HG03039 (cell line): ENCODE measurements around the gene SEC22A.

Experiments used
- ATAC-seq: cut with Tn5 transposase; IDR thresholded peaks from one replicate; pipeline ENCODE4 v1.9.1; 2021; ENCODE audit warnings: mild to moderate bottlenecking, moderate library complexity; ENCODE audit not compliant: unreplicated experiment

Gene SEC22A

DNA sequence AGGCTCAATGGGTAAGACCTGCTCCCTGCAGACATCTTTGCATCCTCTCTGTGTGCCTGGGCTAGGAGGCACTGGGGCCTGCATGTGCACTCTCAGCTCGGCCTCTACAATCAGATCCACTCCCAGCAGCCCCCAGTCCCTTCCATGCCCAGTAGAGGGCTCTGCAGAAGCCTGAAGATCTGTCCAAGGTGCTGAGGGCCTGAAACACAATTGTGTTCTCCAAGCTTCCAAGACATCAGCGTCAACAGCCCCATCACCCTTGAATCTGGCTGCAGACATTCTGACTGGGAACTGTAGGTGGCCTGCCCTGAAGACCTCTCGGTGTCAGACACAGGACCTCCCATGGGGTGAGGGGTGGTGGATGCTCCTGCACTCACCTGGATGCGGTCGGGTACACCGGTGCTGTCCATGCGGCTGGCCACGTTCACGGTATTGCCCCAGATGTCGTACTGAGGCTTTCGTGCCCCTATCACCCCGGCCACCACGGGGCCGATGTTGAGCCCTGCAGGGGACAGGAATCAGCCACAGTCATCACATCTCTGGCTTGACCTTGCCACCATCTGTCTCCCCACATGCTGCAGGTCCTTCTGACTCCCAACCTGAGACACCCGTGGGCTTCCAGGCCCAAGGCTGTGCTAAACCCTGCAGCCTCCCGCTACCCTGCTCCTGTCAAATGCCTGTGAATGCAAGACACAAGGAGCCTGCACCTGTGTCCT, 84.7 kb downstream of the SEC22A start:
- no peak for ATAC-seq

DNA sequence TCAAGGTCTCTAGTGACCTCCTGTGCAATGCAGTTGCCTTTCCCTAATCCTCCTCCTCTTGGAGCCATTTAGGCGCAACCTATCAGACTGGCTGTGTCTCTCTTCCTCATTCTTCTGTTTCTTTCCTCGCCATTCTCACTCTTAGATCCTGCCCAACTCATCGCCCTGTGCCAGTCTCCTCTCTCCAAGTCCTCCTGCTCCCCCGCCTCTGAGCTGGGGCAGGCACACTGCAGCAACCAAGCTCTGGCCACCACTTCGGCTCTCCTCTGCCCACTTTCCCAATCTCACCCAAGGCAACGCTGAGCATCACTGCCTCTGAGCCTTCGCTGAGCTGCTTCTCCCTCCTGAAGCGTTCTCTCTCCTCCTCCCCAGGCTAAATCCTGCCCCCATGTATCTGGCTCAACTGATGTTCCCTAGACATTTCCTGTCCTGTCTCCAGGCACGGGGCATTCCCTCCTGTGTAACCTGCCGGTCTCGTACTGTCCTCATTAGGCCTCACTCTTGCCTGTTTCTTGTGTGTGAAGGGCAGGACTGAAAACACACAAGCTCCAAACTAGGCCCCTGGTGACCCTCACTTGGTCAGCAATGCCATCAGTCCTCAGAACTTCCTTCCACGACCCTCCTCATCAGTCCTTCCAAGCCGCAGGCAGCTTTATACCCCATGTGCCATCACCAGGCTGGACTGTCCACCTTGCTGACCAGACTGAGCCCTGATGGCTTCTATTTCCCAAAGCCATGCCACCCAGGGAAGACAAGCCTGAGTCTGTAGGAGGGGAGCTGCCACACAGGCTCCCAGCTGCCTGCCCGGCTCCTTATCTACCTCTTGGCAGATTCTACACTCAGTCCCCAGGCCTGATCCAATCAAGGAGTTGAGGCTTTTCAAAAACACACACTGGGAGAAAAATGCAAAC, 85.6 kb downstream of the SEC22A start:
- ATAC-seq: no peak

DNA sequence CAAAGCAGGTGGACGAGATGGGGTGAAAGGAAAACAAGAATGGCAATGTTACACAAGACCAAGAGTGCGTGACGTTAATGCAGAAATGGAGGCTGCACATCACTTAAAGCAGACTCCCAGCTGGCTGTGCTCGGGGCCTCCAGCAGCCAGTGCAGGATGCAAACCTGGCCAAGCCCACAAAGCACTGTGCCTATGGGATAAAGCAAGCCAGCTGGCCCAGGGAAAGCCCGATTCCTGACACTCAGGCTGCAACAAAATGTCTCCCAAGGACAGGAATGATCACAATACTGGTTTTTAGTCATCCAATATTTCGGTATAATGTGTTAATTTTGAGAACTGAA, 86.2 kb downstream of the SEC22A start:
- no peak for ATAC-seq

DNA sequence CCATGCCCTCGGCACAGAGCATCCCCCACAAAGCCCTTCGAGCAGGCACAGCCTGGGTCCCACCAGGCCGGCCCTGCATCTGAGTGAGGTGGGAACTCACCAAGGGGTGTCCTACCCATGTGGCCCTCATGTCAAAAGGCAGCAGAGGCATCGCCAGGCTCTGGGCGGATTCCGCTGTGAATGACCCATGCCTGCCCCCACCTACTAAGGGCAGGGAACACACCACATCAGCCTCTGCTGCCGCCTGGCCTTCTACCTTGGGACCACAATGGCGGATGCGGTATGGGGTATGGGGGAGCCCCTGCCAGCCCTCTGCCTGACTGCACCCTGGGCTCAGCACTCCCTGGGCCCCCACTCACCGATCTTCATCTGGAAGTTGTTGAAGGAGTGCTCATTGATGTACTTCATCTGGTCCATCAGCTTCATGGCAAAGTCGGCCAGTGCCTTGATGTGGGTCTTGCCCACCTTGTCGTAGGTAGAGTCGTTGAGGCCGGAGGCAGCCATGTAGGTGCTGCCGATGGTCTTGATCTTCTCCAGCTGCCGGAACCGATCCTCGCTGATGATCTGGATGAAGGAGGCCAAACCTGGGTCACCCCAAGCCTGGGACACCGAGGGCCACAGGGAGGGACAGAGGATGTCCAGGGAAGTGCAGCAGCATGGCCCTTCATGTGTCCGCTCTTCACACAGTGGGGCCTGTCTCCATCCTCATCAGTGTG, 87.8 kb downstream of the SEC22A start:
- no peak for ATAC-seq

DNA sequence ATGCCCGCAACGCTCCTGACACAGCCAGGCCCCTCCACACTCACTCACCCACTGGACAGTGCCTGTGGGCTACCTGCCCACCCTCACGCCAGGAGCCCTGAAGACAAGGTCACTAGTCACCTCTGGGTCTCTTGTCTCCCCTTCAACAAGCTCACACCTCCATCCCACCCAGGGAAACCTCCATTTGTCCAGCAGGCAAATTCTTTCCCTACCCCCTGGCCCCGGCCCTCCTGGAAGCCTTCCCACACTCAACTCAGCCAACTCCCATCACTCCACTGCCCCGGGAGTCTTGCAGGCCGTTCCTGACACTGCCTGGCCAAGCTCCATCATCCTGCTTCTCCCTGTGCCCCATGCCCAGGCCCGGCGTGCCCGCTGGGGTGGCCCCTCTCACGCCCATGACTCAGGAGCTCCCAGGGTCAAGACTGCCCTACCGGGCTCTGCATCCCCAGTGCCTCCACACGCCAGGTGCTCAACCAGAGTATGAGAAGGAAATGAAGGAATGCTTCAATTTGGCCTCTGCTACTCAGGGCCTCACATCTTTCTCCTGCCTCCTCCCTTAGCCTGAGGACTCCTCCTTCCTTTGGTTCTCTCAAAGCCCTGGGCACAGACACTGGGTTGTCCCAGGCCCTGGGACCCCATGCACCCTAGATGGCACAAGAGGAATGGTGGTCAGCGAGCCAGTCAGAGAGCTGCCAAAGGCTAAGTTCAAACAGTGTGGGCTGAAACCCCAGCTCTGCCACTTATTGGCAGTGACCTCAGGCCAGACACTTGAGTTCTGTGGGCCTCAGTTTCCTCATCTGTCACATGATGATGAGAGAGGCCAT, 88.6 kb downstream of the SEC22A start:
- ATAC-seq: no peak

DNA sequence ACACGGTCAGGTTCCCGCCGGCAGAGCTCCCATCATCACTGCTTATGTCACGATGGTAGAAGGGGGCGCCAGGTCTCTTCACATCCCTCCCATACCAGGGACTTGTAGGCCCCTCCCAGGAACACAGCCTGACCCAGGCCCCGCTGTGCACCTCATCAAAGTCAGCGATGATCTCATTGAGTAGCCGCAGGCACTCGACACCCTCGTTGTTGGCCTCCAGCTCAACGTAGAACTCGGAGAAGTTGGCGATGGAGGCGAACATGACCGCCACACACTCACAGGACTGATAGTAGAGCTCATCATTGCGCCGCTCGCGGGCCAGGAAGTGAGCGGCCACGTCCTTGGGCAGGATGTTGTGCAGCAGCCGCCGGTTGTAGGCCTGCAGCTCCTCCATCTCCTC, 89.2 kb downstream of the SEC22A start:
- ATAC-seq: no peak

DNA sequence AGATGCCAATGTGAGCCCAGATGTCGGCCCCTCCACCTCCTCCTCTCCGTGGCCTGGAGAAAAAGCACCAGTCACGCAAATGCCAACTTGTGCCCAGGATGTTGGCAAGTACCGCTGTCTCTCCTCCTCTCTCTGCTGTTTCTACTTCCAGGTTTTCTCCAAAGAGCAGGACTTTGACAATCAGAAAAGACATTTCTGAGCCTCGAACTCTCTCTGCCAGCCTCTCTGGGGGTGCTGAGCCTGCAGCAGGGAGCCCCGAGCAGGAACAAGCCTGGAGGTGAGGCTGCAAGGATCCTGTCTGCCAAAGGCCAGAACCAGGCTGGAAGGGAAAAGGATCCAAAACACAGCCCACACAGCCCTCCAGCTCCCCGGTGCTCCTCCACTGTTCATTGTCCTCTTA, 89.7 kb downstream of the SEC22A start:
- ATAC-seq: no peak

DNA sequence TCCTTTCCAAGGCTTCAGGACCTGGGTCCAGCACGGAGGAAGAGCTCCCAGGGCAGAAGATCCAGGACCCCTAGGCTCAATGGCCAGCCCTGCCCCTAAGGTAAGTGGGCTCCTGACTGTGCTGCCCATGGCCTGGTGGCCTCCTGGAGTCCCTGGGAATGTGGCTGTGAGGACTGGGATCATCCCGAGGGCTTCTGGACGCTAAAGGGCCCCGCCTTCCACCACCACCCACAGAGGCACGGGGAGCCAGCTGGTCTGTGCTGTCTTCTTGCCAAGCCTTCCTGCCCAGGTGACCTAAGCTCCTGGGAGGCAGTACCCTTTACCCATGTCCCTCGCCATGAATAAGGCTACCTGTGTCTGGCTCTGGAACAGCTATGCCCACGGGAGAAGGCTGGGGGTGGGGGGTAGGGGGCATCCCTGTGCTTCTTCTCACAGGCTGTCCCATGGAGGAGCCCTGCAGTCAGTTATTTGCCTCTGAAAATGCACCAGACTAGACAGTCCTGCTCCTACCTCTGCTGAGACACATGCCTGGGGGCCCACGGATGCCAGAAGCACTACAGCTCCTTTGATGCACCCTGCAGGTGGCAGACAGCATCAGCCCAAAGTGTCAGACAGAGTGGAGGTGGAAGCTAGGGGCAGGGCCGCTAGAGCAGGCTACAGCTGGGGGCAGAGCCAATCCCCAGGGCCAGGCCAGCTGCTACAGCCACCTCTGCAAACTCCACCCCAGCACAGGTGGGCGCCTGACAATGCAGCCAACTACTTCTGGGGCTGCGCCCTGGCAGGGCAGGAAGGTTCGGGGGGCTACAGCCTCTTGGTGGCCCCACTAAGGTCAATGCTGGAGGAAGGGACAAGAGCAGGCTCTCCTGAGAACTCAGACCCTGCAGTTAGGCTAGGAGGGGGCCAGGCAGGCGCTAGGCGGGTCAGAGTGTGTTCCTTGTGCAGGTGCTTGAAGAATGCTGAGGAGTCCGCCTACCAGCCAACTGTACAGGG, 90.9 kb downstream of the SEC22A start:
- ATAC-seq: no peak

DNA sequence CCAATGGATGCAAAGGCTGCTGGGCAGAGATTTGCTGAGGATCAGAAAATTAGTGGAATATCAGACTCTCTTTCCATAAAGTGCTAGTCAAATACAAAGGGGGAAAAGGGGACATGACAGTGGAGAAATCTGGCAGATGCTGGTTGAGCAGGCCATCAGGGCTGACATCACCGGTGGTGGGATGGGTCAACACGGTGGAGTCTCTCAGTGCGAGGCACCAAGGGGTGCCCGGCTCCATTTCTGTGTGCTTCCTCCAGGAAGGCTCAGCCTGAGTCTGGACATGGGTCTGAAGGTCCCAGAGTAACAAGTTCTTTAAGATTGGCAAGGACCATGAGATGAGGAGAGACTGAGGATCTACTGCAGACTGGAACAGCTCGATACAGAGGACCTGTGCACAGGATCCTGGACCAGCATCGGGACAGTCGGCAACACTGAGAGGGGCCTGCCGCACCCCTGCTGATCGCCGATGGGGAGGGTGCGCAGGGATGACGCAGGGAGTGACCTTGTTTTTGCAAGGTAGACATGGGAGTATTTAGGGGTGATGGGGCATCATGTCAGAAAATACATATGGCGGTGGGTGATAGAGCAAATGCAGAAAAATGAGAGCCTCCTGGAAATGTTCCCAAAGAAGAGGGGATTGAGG, 92.7 kb downstream of the SEC22A start:
- no peak for ATAC-seq

DNA sequence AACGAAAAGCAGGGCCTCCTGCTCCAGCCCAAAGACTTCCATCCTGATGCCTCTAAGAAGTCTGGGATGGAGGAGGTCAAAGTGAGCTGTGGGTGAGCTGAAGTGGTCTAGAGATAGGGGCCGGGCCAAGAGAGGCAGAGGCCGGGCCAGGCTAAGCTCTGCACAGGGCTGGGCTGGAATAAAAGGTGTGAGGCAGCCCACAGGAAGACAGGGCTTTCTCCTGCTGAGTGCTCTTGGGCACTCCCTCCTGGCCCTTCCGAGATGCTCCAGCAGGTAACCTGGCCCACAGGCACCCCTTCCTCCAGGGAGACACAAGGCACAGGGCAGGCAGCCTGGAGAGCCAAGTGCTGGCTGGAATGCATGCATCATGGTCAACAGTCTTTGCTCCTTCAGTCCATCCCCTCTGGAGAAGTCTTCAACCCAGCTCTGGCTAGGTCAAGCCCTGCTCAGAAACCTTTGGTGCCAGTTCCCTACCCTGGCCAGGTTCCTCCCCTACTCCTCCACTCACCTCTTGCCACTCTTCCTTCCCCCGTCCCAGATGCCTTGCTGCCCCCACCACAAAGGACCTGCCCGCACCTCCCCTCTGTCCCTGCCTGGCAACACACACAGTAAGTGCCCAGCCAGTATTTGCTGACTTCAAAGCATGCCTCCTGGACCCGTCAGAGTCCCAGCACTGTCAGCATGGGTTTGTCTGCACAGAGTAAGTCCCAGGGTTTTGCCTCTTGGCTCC, 93.6 kb downstream of the SEC22A start:
- no peak for ATAC-seq

DNA sequence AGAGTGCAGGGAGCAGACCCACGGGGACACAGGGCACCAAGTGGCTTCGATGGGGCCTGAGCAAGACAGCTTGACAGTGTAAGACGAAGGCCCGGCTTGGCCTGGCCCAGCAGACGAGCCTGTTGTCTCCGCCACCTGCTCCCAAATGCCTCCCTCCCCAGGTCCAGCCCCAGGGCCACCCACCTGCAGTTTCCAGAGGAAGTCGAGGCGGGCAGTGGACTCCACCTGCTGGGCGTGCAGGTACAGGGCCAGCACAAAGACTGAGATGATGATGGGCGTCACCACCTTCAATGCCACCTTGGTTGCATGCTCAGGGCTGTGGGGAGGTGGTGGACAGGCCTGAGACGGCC, 94.1 kb downstream of the SEC22A start:
- no peak for ATAC-seq

DNA sequence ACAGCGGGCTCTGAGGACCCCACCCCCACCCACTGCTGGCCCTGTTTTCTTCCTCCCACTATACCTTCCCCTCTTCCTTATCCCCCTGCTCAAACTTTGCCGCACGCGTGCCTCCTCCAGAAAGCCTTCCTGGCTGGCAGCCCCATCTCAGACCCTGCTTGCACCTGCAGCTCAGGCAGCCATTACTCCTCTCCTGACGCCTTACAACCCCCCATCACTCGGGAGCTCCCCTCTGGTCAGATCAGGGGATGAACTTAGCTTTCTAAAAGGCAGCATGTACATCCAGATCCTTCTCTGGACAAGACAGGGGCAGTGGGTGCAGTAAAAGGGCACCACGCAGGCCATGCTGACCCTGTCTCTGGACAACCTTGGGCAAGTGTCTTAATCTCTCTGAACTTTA, 94.5 kb downstream of the SEC22A start:
- ATAC-seq: no peak

DNA sequence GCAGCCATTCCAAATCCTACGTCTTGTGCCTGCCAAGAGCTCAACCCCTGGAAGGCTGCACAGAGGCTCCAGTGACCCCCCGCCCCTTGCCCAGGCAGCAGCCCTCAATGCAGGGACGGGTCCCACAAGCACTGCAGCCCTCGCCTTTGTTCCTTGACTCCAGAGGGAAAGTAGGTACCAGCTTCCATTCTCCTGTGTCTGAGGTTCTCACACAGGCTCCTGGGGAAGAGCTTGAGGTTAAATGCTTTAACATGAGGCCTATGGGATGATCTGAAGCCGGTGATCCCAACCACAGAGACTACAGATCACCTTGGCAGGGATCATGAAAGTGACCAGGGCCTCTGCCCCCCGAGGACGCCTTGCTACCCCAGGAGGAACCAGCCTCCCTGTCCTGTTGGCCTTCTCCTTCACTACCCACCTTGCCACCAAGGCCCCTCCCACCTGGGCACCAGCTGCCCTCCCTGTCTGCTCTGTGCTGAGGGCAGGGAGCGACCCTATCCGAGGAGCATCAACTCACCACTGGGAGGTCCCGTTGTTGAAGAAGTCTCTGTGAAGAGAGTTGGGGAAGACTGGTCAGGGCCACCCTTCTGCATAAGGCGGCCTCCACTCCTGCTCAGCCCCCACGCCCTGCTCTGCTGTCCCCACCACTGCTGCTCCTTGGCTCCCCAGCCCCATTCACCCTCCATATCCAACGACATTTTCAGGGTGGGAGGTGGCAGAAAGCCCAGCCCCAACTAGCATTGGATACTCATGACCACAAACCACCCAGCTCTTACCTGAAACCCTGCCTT, 95.3 kb downstream of the SEC22A start:
- ATAC-seq: no peak

DNA sequence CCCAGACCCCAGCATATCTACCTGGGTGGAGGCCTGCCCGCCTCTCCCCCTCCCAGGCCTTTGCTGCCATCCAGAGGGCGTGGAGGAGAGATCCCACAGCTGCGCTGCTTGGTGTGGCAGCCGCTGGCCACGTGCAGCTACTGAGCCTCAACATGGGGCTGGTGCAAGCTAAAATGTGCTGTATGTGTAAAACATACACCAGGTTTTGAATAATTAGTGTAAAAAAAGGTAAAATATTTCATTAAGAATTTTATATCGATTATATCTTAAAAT, 95.8 kb downstream of the SEC22A start:
- no peak for ATAC-seq

DNA sequence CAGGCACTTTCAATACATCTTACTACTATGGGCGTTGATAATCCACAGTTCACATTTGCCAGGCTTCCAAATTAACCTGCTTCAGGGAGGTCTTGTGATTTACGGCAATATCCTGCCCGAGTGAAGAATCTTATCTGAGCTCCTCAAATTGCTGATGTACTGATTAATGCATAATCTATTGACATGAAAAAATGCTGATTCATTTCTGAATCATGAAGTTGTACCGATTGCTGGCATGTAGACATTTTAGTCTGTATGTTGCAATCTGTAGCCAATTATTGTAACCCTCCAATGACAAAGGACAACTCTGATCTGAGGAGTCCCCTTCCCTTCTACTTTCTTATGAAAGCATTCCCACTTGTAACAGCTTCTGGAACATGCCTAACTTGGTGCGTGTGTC, 97.2 kb downstream of the SEC22A start:
- no peak for ATAC-seq

DNA sequence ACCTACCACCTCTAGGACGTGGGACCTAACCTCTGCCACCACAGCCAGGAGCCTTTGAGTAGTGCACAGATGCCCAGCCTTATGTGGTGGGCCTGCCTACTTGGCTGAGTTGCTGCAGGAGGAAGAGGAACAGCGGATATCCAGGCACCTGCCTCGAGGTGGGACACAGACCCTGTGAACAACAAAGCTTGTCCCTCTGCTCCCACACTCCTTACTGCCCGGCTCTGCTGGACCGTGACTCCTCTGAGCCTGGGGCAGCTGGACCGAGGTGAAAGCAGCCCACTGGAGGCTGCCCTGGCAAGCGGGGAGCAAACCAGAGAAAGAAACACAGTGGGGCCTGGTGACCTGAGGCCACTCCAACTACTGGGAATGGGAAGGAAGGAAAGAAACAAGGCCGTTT, 97.8 kb downstream of the SEC22A start:
- no peak for ATAC-seq

DNA sequence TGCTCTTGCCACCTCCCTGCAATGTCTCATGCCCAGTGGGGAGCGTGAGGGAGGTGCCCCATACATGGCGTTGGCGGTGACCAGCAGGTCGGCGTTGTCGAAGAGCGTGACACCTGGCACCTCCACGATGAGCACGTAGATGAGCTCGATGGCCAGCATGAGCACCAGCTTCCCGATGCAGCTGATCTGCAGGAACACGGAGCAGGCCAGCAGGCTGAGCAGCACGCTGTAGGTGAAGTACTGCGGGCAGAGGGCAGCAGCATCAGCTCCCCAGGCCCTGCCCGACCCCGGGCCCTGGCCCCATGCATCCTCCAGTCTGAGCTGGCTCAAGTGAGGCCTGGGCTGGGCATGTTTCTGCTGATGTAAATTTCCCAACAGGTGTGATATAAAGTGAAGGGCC, 98.3 kb downstream of the SEC22A start:
- no peak for ATAC-seq

DNA sequence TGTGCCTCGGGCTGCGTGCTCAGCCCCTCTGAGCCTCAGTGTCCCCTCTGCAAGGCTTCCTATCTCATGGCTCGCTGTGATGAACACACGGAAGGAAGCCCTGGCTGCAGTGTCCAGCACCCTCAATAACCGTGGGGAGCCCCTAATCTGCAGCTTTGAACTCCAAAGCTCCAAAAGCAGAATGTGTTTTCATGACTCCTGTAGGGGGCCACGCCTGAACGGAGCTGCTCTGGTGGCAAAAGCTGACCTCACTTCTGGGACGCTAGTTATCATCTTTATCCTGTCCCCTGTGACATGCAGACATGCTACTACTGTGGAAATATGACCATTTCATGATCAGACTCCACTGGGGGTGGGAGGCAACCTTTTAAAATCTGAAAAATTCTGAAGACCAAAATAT, 98.8 kb downstream of the SEC22A start:
- ATAC-seq: no peak
